Measurements from ENCODE around the gene CSPG4.
"Not testable (repeated sequence)": the region's sequence is repeated elsewhere in the genome, so short reads cannot be mapped to it uniquely, and the experiment has no call there.

Gene CSPG4

GRCh38 chr15:75641179-75641503 is 71.5 kb downstream of the CSPG4 start:
- DNase-seq (ENCODE audit: low read depth, low spot score): no peak
- no peak overlapping the region; the same call in 1 of the 2 replicates for H3K4me3 ChIP-seq (ENCODE audit: low read length)

GRCh38 chr15:75640483-75641178 is 72.0 kb downstream of the CSPG4 start:
- DNase-seq (ENCODE audit: low read depth, low spot score): peak; percentile 87
- H3K4me3 ChIP-seq (ENCODE audit: low read length): peak overlapping the region; percentile 66

- peak within 1 kb of the TSS; percentile 66 for H3K4me3 ChIP-seq (ENCODE audit: low read length)
- peak; percentile 98 for DNase-seq (ENCODE audit: low read depth, low spot score)
Measured at GRCh38 chr15:75639709-75640482, 72.8 kb downstream of the CSPG4 start, which contains the start of gene IMP3. Gene IMP3 (minus strand): TSS chr15:75640224. CDS start chr15:75640168, 56 bp downstream.

GRCh38 chr15:75639191-75639708 is 73.4 kb downstream of the CSPG4 start:
- no peak for DNase-seq (ENCODE audit: low read depth, low spot score)

GRCh38 chr15:75637245-75638009 is 75.2 kb downstream of the CSPG4 start:
- no peak for DNase-seq (ENCODE audit: low read depth, low spot score)
- no peak overlapping the region for H3K4me3 ChIP-seq (ENCODE audit: low read length)

More at GRCh38 chr15:75639191-75639708, 73.4 kb downstream of the CSPG4 start:
- H3K4me3 ChIP-seq (ENCODE audit: low read length): peak overlapping the region; percentile 66

- no peak for DNase-seq (ENCODE audit: low read depth, low spot score)
- H3K4me3 ChIP-seq (ENCODE audit: low read length): no peak overlapping the region
Measured at GRCh38 chr15:75636026-75636425, 76.6 kb downstream of the CSPG4 start.

GRCh38 chr15:75633922-75634321 is 78.7 kb downstream of the CSPG4 start:
- DNase-seq (ENCODE audit: low read depth, low spot score); H3K4me3 ChIP-seq (ENCODE audit: low read length): not testable (repeated sequence)

GRCh38 chr15:75631935-75632334 is 80.7 kb downstream of the CSPG4 start:
- DNase-seq (ENCODE audit: low read depth, low spot score): no peak
- H3K4me3 ChIP-seq (ENCODE audit: low read length): no peak overlapping the region

- DNase-seq (ENCODE audit: low read depth, low spot score): peak; percentile 95
- peak within 1 kb of the TSS; percentile 93 for H3K4me3 ChIP-seq (ENCODE audit: low read length)
Measured at GRCh38 chr15:75625542-75626347, 86.9 kb downstream of the CSPG4 start, which contains the start of gene SNUPN. Gene SNUPN (minus strand): TSS chr15:75625725. CDS start chr15:75621051, 4,674 bp downstream.

Measured in Jurkat, Clone E6-1 (cell line).